ENCODE measurements around the gene ATR.
"Not testable (repeated sequence)": the region's sequence is repeated elsewhere in the genome, so short reads cannot be mapped to it uniquely, and the experiment has no call there.

ATR gene

GRCh38 chr3:142560118-142560517 is 18.4 kb downstream of the ATR start:
- no peaks in the 10 kb centered on the region for H3K79me2 ChIP-seq (ENCODE audit: insufficient read depth, low read length)
- peaks cover 33% of the 10 kb centered on the region for H3K36me3 ChIP-seq (ENCODE audit: insufficient read depth, low read length)
- no peak overlapping the region for H3K4me3 ChIP-seq (ENCODE audit: low read length, poor library complexity, severe bottlenecking)
- no peak overlapping the region for H3K4me2 ChIP-seq (ENCODE audit: low read depth, low read length, poor library complexity, severe bottlenecking)
- H2AFZ ChIP-seq (ENCODE audit: low read length) = no peak overlapping the region
- H3K9ac ChIP-seq (ENCODE audit: low read depth, low read length, poor library complexity, severe bottlenecking) = no peak overlapping the region
- no peaks in the 10 kb centered on the region for H3K27me3 ChIP-seq (ENCODE audit: insufficient read depth, low read length, poor library complexity, severe bottlenecking)
- H3K9me3 ChIP-seq (ENCODE audit: insufficient read depth, low read depth, low read length) = no peaks in the 10 kb centered on the region
- no peaks in the 10 kb centered on the region for H3K4me1 ChIP-seq (ENCODE audit: insufficient read depth, low read length, poor library complexity, severe bottlenecking)
- no peaks in the 10 kb centered on the region for H3K9me2 ChIP-seq (replicated peaks; ENCODE audit: low read depth, low read length)
- TF ChIP-seq, protein P1, sequence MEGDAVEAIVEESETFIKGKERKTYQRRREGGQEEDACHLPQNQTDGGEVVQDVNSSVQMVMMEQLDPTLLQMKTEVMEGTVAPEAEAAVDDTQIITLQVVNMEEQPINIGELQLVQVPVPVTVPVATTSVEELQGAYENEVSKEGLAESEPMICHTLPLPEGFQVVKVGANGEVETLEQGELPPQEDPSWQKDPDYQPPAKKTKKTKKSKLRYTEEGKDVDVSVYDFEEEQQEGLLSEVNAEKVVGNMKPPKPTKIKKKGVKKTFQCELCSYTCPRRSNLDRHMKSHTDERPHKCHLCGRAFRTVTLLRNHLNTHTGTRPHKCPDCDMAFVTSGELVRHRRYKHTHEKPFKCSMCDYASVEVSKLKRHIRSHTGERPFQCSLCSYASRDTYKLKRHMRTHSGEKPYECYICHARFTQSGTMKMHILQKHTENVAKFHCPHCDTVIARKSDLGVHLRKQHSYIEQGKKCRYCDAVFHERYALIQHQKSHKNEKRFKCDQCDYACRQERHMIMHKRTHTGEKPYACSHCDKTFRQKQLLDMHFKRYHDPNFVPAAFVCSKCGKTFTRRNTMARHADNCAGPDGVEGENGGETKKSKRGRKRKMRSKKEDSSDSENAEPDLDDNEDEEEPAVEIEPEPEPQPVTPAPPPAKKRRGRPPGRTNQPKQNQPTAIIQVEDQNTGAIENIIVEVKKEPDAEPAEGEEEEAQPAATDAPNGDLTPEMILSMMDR (conservative IDR thresholded peaks at IDR 0.05; ENCODE audit: low read length) = no peak
- TF ChIP-seq EZH2phosphoT487 (IDR thresholded peaks at IDR 0.05; ENCODE audit: borderline replicate concordance) = no peak
- H4K20me1 ChIP-seq (ENCODE audit: insufficient read depth, low read length, poor library complexity, severe bottlenecking) = no peaks in the 10 kb centered on the region
- H3F3A ChIP-seq (ENCODE audit: low read depth) = no peaks in the 10 kb centered on the region

- no peaks in the 10 kb centered on the region for H3K4me1 ChIP-seq (ENCODE audit: insufficient read depth, low read length, poor library complexity, severe bottlenecking)
- TF ChIP-seq, protein P1 (conservative IDR thresholded peaks at IDR 0.05; ENCODE audit: low read length) = no peak
- TF ChIP-seq EZH2phosphoT487 (IDR thresholded peaks at IDR 0.05; ENCODE audit: borderline replicate concordance) = no peak
- no peaks in the 10 kb centered on the region for H3F3A ChIP-seq (ENCODE audit: low read depth)
- no peaks in the 10 kb centered on the region for H3K9me2 ChIP-seq (replicated peaks; ENCODE audit: low read depth, low read length)
- H3K27me3 ChIP-seq (ENCODE audit: insufficient read depth, low read length, poor library complexity, severe bottlenecking) = no peaks in the 10 kb centered on the region
- no peak overlapping the region for H3K4me2 ChIP-seq (ENCODE audit: low read depth, low read length, poor library complexity, severe bottlenecking)
- no peak overlapping the region for H2AFZ ChIP-seq (ENCODE audit: low read length)
- H4K20me1 ChIP-seq (ENCODE audit: insufficient read depth, low read length, poor library complexity, severe bottlenecking) = no peaks in the 10 kb centered on the region
- H3K9ac ChIP-seq (ENCODE audit: low read depth, low read length, poor library complexity, severe bottlenecking) = no peak overlapping the region
- H3K79me2 ChIP-seq (ENCODE audit: insufficient read depth, low read length) = no peaks in the 10 kb centered on the region
- no peaks in the 10 kb centered on the region for H3K9me3 ChIP-seq (ENCODE audit: insufficient read depth, low read depth, low read length)
- peaks cover 34% of the 10 kb centered on the region for H3K36me3 ChIP-seq (ENCODE audit: insufficient read depth, low read length)
- H3K4me3 ChIP-seq (ENCODE audit: low read length, poor library complexity, severe bottlenecking) = no peak overlapping the region
Measured at GRCh38 chr3:142553741-142554140, 24.8 kb downstream of the ATR start.

DNA sequence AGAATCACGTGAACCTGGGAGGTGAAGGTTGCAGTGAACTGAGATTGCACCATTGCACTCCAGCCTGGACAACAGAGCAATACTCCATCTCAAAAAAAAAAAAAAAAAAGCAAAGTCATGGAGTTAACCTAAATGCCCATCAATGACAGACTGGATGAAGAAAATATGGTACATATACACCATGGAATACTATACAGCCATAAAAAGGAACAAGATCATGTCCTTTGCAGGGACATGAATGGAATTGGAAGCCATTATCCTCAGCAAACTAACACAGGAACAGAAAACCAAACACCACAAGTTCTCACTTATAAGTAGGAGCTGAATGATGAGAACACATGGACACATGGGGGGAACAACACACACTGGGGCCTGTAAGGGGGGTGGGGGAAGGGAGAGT is 26.0 kb downstream of the ATR start:
- H2AFZ ChIP-seq (ENCODE audit: low read length); H3K4me2 ChIP-seq (ENCODE audit: low read depth, low read length, poor library complexity, severe bottlenecking); H3F3A ChIP-seq (ENCODE audit: low read depth); H3K4me1 ChIP-seq (ENCODE audit: insufficient read depth, low read length, poor library complexity, severe bottlenecking); H3K79me2 ChIP-seq (ENCODE audit: insufficient read depth, low read length); H4K20me1 ChIP-seq (ENCODE audit: insufficient read depth, low read length, poor library complexity, severe bottlenecking); H3K9me2 ChIP-seq (replicated peaks; ENCODE audit: low read depth, low read length); H3K27me3 ChIP-seq (ENCODE audit: insufficient read depth, low read length, poor library complexity, severe bottlenecking); H3K9me3 ChIP-seq (ENCODE audit: insufficient read depth, low read depth, low read length); H3K4me3 ChIP-seq (ENCODE audit: low read length, poor library complexity, severe bottlenecking); H3K9ac ChIP-seq (ENCODE audit: low read depth, low read length, poor library complexity, severe bottlenecking): not testable (repeated sequence)
- H3K36me3 ChIP-seq (ENCODE audit: insufficient read depth, low read length) = peaks cover 37% of the 10 kb centered on the region

DNA sequence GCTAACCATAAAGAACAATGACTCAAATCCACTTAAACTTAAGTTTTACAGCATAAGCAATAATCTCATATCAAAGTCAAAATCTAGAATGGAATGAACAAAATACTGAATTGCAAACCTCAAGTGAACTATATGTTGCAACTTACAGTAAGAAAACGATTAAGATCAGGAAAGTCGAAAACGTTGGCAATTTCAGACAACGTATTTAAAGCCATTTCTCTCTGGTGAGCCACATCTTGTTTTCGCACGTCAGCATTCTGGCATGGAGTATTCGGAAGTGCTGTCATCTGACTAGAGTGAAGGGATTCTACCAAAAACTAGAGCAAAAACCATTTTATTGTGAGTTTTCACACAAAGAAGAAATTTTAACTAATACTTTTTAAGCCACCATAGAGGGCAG is 28.5 kb downstream of the ATR start:
- H2AFZ ChIP-seq (ENCODE audit: low read length) = no peak overlapping the region
- no peak overlapping the region for H3K4me3 ChIP-seq (ENCODE audit: low read length, poor library complexity, severe bottlenecking)
- no peaks in the 10 kb centered on the region for H3K27me3 ChIP-seq (ENCODE audit: insufficient read depth, low read length, poor library complexity, severe bottlenecking)
- no peak overlapping the region for H3K9ac ChIP-seq (ENCODE audit: low read depth, low read length, poor library complexity, severe bottlenecking)
- H3F3A ChIP-seq (ENCODE audit: low read depth) = no peaks in the 10 kb centered on the region
- no peak overlapping the region for H3K4me2 ChIP-seq (ENCODE audit: low read depth, low read length, poor library complexity, severe bottlenecking)
- no peaks in the 10 kb centered on the region for H3K9me2 ChIP-seq (replicated peaks; ENCODE audit: low read depth, low read length)
- no peaks in the 10 kb centered on the region for H3K4me1 ChIP-seq (ENCODE audit: insufficient read depth, low read length, poor library complexity, severe bottlenecking)
- no peaks in the 10 kb centered on the region for H4K20me1 ChIP-seq (ENCODE audit: insufficient read depth, low read length, poor library complexity, severe bottlenecking)
- TF ChIP-seq, protein P1 (conservative IDR thresholded peaks at IDR 0.05; ENCODE audit: low read length) = no peak
- TF ChIP-seq EZH2phosphoT487 (IDR thresholded peaks at IDR 0.05; ENCODE audit: borderline replicate concordance) = no peak
- no peaks in the 10 kb centered on the region for H3K79me2 ChIP-seq (ENCODE audit: insufficient read depth, low read length)
- peaks cover 23% of the 10 kb centered on the region for H3K36me3 ChIP-seq (ENCODE audit: insufficient read depth, low read length)
- no peaks in the 10 kb centered on the region for H3K9me3 ChIP-seq (ENCODE audit: insufficient read depth, low read depth, low read length)
